Measurements from ENCODE around the gene KSR1.

GRCh38 chr17:27542841-27543463 is 86.7 kb downstream of the KSR1 start:
- no peak for TF ChIP-seq CTCF (IDR thresholded peaks at IDR 0.05 in 4 of 5, conservative IDR thresholded peaks at IDR 0.05 in 1 of 5)
- no peak for TF ChIP-seq POLR2A (IDR thresholded peaks at IDR 0.05)

All from gastrocnemius medialis (tissue), 4 donors.